K562 (cell line): ENCODE measurements around the gene MLH1.

Experiments used
- HMG20B ChIP-seq: fragments of 250-450 bp; sonication (Bioruptor Pico); IDR thresholded peaks from 2 replicates; pipeline ENCODE4 v1.5.0; 2021; ENCODE audit warnings: mild to moderate bottlenecking
- JUN ChIP-seq, 2 experiments: sonication (generic) in 1 of 2; formaldehyde crosslinking in 1 of 2; IDR thresholded peaks; 2 replicates each; pipeline versions ENCODE4 v1.6.1 to v1.8.0; 2012 to 2022; ENCODE audit warnings: borderline replicate concordance in 2 of 2, mild to moderate bottlenecking in 2 of 2, improper control_type of control experiment in 1 of 2, low read depth in 1 of 2, low read length in 1 of 2, missing genetic modification reagents in 1 of 2
- MAFF ChIP-seq: IDR thresholded peaks from 2 replicates; pipeline ENCODE4 v1.6.1; 2012; ENCODE audit warnings: low read length, improper control_type of control experiment
- MAFK ChIP-seq: IDR thresholded peaks from 2 replicates; pipeline ENCODE4 v1.6.1; 2011; ENCODE audit warnings: low read length, improper control_type of control experiment
- MXI1 ChIP-seq: IDR thresholded peaks from 2 replicates; pipeline ENCODE4 v1.6.1; 2011; ENCODE audit warnings: low read depth, mild to moderate bottlenecking, improper control_type of control experiment, low read length
- RAD21 ChIP-seq, 2 experiments: fragments of 250-450 bp in 1 of 2; fragments of 450-650 bp in 1 of 2; sonication (Bioruptor Pico) in 1 of 2; formaldehyde crosslinking in 1 of 2; IDR thresholded peaks in 1 of 2; conservative IDR thresholded peaks in 1 of 2; 2 replicates each; pipeline versions ENCODE4 v1.4.0 to v1.8.0; 2020 to 2022; ENCODE audit warnings: mild to moderate bottlenecking in 2 of 2, moderate library complexity in 1 of 2
- RNF2 ChIP-seq: sonication (generic); IDR thresholded peaks from 2 replicates; pipeline ENCODE4 v1.6.1; 2016
- SRSF9 ChIP-seq: fragments of 200-400 bp; formaldehyde crosslinking; IDR thresholded peaks from 2 replicates; pipeline ENCODE4 v1.6.1; 2017; ENCODE audit warnings: low read depth, low read length, borderline replicate concordance
- ZNF253 ChIP-seq: fragments of 250-450 bp; sonication (Bioruptor Pico); conservative IDR thresholded peaks from 2 replicates; pipeline ENCODE4 v1.6.1; 2021; ENCODE audit warnings: mild to moderate bottlenecking
- TF ChIP-seq, protein P1 (sequence below): sonication (generic); formaldehyde crosslinking; IDR thresholded peaks from 2 replicates; pipeline ENCODE4 v1.8.1; 2023; ENCODE audit warnings: mild to moderate bottlenecking, missing genetic modification reagents
- TF ChIP-seq, protein P2 (sequence below), 3 experiments: IDR thresholded peaks in 2 of 3; conservative IDR thresholded peaks in 1 of 3; 2 replicates each; pipeline ENCODE4 v1.5.1; 2011 to 2012; ENCODE audit warnings: low read length in 3 of 3, mild to moderate bottlenecking in 3 of 3, control low read depth in 2 of 3, improper control_type of control experiment in 1 of 3, inconsistent platforms in 1 of 3, low read depth in 1 of 3, mixed read lengths in 1 of 3, moderate library complexity in 1 of 3; ENCODE audit not compliant: insufficient read depth in 2 of 3

GRCh38 chr3:37056826-37057225, 63.5 kb downstream of the MLH1 start:
- TF ChIP-seq RNF2: no peak
- no peak for TF ChIP-seq MXI1
- TF ChIP-seq JUN (IDR thresholded peaks at IDR 0.05; ENCODE audit: borderline replicate concordance, low read depth, low read length): no peak
- TF ChIP-seq JUN (CRISPR knock-in tag; IDR thresholded peaks at IDR 0.05; ENCODE audit: borderline replicate concordance): no peak
- TF ChIP-seq RAD21 (CRISPR knock-in tag; conservative IDR thresholded peaks at IDR 0.05 in 1 of 2, IDR thresholded peaks at IDR 0.05 in 1 of 2): no peak
- TF ChIP-seq, protein P1, sequence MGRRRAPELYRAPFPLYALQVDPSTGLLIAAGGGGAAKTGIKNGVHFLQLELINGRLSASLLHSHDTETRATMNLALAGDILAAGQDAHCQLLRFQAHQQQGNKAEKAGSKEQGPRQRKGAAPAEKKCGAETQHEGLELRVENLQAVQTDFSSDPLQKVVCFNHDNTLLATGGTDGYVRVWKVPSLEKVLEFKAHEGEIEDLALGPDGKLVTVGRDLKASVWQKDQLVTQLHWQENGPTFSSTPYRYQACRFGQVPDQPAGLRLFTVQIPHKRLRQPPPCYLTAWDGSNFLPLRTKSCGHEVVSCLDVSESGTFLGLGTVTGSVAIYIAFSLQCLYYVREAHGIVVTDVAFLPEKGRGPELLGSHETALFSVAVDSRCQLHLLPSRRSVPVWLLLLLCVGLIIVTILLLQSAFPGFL (CRISPR knock-in tag): no peak
- no peak for TF ChIP-seq MAFF
- no peak for TF ChIP-seq ZNF253 (CRISPR knock-in tag)
- TF ChIP-seq MAFK: no peak
- TF ChIP-seq, protein P2, sequence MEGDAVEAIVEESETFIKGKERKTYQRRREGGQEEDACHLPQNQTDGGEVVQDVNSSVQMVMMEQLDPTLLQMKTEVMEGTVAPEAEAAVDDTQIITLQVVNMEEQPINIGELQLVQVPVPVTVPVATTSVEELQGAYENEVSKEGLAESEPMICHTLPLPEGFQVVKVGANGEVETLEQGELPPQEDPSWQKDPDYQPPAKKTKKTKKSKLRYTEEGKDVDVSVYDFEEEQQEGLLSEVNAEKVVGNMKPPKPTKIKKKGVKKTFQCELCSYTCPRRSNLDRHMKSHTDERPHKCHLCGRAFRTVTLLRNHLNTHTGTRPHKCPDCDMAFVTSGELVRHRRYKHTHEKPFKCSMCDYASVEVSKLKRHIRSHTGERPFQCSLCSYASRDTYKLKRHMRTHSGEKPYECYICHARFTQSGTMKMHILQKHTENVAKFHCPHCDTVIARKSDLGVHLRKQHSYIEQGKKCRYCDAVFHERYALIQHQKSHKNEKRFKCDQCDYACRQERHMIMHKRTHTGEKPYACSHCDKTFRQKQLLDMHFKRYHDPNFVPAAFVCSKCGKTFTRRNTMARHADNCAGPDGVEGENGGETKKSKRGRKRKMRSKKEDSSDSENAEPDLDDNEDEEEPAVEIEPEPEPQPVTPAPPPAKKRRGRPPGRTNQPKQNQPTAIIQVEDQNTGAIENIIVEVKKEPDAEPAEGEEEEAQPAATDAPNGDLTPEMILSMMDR (IDR thresholded peaks at IDR 0.05 in 2 of 3, conservative IDR thresholded peaks at IDR 0.05 in 1 of 3; ENCODE audit: insufficient read depth in 2 of 3, low read depth in 1 of 3, low read length in 3 of 3): no peak
- no peak for TF ChIP-seq SRSF9
- no peak for TF ChIP-seq HMG20B (CRISPR knock-in tag)
